ENCODE results near the gene ARHGAP6.
A peak's percentile ranks its signal among the peaks of the same experiment; 100 is the strongest.

ARHGAP6 gene

DNA sequence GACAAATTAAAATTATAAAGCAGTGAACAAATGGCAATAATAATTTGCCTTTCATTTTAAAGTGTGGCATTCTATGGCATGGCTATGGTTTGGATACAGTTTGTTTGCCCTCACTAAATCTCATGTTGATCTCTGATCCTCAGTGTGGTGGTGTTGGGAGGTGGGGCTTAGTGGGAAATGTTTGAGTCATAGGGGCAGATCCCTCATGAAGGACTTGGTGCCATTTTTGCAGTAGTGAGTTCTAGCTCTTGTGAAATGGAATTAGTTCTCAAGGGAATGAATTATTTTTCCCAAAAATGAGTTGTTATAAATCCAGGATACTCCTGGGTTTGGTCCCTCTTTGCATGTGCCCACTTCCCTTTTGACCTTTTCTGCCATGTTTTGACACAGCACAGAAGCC, 191.1 kb downstream of the ARHGAP6 start:
- no peak for DNase-seq (ENCODE audit: extremely low read depth, low read depth)
- TF ChIP-seq, protein P1, sequence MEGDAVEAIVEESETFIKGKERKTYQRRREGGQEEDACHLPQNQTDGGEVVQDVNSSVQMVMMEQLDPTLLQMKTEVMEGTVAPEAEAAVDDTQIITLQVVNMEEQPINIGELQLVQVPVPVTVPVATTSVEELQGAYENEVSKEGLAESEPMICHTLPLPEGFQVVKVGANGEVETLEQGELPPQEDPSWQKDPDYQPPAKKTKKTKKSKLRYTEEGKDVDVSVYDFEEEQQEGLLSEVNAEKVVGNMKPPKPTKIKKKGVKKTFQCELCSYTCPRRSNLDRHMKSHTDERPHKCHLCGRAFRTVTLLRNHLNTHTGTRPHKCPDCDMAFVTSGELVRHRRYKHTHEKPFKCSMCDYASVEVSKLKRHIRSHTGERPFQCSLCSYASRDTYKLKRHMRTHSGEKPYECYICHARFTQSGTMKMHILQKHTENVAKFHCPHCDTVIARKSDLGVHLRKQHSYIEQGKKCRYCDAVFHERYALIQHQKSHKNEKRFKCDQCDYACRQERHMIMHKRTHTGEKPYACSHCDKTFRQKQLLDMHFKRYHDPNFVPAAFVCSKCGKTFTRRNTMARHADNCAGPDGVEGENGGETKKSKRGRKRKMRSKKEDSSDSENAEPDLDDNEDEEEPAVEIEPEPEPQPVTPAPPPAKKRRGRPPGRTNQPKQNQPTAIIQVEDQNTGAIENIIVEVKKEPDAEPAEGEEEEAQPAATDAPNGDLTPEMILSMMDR (IDR thresholded peaks at IDR 0.05; ENCODE audit: low read depth, low read length): no peak

DNA sequence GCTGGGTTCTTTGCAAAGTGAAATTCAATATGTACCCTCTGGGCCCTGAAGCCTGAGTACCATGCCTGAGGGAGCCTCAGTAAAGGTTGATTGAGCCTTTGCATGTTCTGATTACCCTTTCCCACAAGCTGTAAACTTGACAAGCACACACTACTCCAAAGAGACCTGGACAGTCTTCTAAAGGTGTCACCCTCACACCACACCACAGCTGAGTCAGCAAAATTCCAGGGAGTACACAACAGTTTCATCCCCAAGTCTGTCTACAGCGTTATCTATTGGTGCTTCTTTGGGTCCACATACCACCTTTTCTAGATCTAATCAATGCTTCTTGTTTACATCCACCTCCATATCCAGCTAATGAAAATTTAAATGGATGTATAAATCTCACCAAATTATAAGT, 191.7 kb downstream of the ARHGAP6 start:
- DNase-seq (ENCODE audit: extremely low read depth, low read depth): no peak
- TF ChIP-seq, protein P1 (IDR thresholded peaks at IDR 0.05; ENCODE audit: low read depth, low read length): no peak

DNA sequence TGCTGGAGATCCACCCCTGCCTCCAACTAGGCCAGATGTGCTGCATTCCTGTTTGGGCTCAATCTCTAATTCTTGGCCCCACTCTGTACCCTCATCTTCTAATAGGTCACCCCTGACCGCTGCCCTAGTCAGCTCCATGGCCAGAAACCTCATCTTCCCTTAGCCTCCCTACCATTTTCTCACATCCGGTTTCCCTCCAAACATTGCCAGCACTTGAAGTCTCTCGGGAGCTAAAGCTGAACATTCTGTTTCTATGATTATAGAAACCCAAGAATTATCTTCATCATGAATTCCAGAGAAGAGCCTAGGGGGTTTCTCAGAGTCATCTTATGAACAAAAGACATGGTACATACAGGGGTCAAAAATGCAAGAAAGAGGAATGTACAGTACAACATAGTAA, 192.8 kb downstream of the ARHGAP6 start:
- DNase-seq (ENCODE audit: extremely low read depth, low read depth): no peak
- TF ChIP-seq, protein P1 (IDR thresholded peaks at IDR 0.05; ENCODE audit: low read depth, low read length): no peak

DNA sequence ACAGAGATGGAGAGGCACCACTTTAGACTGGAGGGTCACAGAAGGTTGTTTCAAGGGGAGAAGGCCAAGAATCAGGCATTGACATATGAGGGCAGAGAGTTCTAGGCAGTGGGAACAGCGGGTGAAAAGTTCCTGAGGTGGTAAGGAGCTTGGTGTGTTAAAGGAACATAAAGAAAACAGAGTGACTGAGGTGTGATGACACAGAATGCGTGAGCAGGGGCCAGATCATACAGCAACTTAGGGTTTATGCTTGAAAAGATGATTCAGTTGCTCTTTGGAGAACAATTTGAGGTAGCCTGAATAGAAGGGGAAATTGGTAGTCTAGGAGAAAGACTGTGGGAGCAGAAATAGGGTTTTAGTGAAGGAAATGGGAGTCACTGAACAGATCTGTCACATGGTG, 193.3 kb downstream of the ARHGAP6 start:
- DNase-seq (ENCODE audit: extremely low read depth, low read depth): no peak

DNA sequence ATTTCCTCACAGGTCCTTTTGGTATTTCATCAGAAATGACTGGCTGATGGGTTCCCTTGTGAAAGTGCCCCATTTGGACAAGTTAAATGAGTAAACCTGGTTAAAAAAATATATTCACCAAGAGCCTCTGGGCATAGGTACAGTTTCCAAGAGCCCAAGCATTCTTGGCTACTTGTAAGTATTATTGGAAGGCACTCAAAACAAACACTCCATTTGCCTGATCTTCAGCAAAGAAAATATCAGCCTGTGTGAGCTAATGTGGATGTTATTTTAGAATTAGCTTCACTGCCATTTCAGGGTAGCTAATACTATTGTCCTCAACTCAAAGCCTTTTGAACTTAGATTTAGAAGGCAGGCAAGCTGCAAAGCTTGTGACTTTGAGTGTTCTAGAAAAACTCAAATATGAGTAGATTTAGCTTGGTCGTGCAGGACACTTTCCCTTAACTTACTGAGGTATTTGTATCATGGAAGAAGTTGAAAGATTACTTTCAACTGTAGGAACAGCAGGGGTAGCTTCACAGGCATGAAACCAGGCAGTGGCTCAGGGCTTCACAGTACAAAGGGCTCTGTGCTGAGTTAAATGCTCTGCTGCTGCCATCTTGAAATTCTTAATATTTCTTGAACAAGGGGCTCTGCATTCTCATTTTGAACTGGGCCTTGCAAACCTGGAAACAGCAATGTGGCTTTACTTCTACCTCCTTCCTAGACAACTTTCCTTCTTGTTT, 195.3 kb downstream of the ARHGAP6 start:
- peak; percentile 63 for DNase-seq (ENCODE audit: extremely low read depth, low read depth)
- TF ChIP-seq, protein P1 (IDR thresholded peaks at IDR 0.05; ENCODE audit: low read depth, low read length): no peak

More for the DNA sequence above, 193.3 kb downstream of the ARHGAP6 start:
- TF ChIP-seq, protein P1 (IDR thresholded peaks at IDR 0.05; ENCODE audit: low read depth, low read length): no peak

DNA sequence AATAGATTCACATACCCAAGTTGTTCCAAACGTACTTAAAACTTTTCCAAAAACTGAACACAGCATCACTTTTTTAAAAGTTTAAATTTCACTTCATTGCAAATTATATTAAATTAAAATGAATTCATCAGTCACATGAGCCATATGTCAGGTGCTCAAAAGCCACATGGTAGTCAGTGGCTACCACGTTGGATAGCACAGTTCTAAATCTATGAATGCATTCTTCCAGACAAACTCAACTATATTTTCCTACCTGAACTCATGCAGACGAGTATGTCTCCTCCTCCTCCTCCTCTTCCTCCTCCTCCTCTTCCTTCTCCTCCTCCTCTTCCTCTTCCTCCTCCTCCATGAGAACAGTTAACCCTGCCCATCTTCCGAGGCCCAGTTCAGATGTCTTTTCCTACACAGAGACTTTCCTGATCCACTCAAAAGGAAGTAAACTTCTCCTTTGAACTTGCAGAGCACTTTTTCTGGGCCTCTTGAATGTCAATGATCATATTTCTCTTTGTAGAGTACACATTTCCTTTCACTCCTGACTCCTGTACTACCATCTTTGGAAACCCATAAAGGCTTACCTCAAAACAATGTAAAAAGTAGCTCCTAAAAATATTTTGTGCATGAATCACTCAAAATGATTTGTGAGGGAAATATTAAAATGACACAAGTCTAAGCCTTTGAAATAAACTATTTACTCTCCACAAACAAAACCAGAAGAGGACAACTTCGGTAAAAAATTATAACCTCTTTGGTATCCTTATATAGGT, 199.9 kb downstream of the ARHGAP6 start:
- TF ChIP-seq, protein P1 (IDR thresholded peaks at IDR 0.05; ENCODE audit: low read depth, low read length): no peak

DNA sequence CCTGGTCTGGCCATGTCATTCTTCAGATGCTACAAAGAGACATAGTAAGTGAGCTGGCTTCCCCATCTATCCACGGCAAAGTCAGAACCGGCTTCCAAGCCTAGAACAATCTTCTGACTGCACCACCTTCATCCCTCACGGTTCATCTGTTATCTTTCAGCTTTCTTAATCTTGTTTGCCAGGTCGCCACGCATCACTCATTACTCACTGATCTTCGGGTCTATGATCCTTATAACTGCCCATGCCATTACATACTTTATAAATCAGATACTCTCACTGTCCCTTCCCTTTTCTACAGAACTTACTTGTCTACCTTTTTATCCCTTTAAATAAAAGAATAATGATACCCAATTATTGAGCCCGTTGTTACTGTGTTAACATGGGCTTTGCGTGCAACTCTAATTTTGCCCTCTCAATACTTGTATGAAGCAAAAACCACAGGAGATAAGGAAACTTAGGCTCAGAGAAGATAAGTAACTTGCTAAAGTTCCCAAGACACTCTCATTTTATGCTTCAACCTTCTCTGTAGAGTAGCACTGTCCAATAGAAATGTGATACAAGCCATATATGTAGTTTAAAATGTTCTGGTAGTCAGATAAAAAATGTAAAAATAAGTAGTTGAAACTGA, 200.8 kb downstream of the ARHGAP6 start:
- DNase-seq (ENCODE audit: extremely low read depth, low read depth): no peak
- TF ChIP-seq, protein P1 (IDR thresholded peaks at IDR 0.05; ENCODE audit: low read depth, low read length): no peak

More for the DNA sequence above, 199.9 kb downstream of the ARHGAP6 start:
- DNase-seq (ENCODE audit: extremely low read depth, low read depth): no peak
